ENCODE data around the gene KIAA1210. TPM values are rescaled to one million over a fixed set of nuclear protein-coding genes. Genes with fewer than 3 reads are reported as not detected.

Gene KIAA1210
- total RNA-seq, 1 experiment from 2014 or later, result not detected

DNA sequence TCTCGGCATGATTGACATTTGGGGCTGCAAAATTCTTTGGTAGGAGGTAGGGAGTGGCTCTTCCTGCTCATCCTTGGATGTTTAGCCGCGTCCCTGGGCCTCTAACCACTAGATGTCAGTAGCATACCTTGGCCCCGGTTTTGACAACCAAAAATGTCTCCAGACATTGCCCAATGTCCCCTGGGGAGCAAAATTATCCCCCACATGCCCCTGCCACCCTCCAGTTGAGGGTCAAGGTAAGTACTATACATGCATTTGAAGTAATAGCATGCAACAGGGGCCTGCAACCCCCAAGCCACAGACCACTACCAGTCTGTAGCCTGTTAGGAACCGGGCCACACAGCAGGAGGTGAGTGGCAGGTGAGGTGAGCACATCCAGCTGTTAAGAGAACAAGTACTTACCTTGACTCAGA, 17.6 kb upstream of the KIAA1210 start:
- TF ChIP-seq, protein P1, sequence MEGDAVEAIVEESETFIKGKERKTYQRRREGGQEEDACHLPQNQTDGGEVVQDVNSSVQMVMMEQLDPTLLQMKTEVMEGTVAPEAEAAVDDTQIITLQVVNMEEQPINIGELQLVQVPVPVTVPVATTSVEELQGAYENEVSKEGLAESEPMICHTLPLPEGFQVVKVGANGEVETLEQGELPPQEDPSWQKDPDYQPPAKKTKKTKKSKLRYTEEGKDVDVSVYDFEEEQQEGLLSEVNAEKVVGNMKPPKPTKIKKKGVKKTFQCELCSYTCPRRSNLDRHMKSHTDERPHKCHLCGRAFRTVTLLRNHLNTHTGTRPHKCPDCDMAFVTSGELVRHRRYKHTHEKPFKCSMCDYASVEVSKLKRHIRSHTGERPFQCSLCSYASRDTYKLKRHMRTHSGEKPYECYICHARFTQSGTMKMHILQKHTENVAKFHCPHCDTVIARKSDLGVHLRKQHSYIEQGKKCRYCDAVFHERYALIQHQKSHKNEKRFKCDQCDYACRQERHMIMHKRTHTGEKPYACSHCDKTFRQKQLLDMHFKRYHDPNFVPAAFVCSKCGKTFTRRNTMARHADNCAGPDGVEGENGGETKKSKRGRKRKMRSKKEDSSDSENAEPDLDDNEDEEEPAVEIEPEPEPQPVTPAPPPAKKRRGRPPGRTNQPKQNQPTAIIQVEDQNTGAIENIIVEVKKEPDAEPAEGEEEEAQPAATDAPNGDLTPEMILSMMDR (IDR thresholded peaks at IDR 0.05), result peak; percentile 77
- TF ChIP-seq SIN3A (IDR thresholded peaks at IDR 0.05; ENCODE audit: borderline replicate concordance, insufficient read depth, low read depth, low read length), result no peak
- ATAC-seq, result peak; percentile 72
- in situ Hi-C loops (cut with HindIII; ENCODE audit: low pct_unique_long_range_greater_than_20kb, low sequenced_read_pairs), result no loop called here
- DNase-seq (ENCODE audit: low read depth, low spot score), result no peak
- intact Hi-C loops (cut with micrococcal nuclease; ENCODE audit: unreplicated experiment), result loop anchor here (2.0 kb wide), 1 partner anchor 74 kb away; no protein-coding TSS in a partner anchor
- H3K27me3 ChIP-seq (ENCODE audit: control insufficient read depth, insufficient read depth, low read length), result no peaks in the 10 kb centered on the region; the same call in none of the 2 replicates
- H3K4me3 ChIP-seq (ENCODE audit: low read depth in 2 of 2, low read length in 2 of 2), result no peak overlapping the region
- no peaks in the 10 kb centered on the region for H3K9me3 ChIP-seq (ENCODE audit: control insufficient read depth, insufficient read depth, low read depth, low read length)
- BruUV-seq (replicated peaks), result no TSS peak
- no peak overlapping the region for H3K27ac ChIP-seq (ENCODE audit: low read length)
- no peaks in the 10 kb centered on the region for H3K36me3 ChIP-seq (ENCODE audit: control insufficient read depth, insufficient read depth, low read length)
- H3K4me1 ChIP-seq (ENCODE audit: control insufficient read depth, insufficient read depth, low read length), result no peaks in the 10 kb centered on the region
- POLR2A ChIA-PET, result no interaction called here
- CTCF ChIA-PET, result no interaction called here

DNA sequence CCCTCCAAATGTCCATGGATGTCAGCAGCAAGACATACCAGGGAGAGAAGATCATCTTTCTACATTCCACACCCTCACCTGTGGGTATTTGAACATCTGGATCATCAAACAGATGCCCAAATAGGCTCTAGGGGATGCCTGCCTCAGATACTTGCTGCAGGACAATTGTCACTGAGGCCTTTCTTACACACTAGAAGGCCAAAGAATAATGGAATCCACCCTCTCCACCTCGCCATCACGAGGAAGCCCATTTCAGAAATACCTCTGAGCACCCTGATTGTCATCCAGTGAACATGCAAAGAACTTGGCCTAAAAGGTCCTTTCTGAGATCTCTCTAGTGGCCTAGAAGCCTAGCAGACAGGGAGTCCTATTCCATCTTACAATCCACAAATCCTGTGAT, 6.9 kb upstream of the KIAA1210 start:
- DNase-seq (ENCODE audit: low read depth, low spot score), result no peak
- in situ Hi-C loops (cut with HindIII; ENCODE audit: low pct_unique_long_range_greater_than_20kb, low sequenced_read_pairs) (no loop called here), intact Hi-C loops (cut with micrococcal nuclease; ENCODE audit: unreplicated experiment) (no loop called here)
- TF ChIP-seq, protein P1 (IDR thresholded peaks at IDR 0.05), result no peak
- TF ChIP-seq SIN3A (IDR thresholded peaks at IDR 0.05; ENCODE audit: borderline replicate concordance, insufficient read depth, low read depth, low read length), result no peak
- TF ChIP-seq, protein P2, sequence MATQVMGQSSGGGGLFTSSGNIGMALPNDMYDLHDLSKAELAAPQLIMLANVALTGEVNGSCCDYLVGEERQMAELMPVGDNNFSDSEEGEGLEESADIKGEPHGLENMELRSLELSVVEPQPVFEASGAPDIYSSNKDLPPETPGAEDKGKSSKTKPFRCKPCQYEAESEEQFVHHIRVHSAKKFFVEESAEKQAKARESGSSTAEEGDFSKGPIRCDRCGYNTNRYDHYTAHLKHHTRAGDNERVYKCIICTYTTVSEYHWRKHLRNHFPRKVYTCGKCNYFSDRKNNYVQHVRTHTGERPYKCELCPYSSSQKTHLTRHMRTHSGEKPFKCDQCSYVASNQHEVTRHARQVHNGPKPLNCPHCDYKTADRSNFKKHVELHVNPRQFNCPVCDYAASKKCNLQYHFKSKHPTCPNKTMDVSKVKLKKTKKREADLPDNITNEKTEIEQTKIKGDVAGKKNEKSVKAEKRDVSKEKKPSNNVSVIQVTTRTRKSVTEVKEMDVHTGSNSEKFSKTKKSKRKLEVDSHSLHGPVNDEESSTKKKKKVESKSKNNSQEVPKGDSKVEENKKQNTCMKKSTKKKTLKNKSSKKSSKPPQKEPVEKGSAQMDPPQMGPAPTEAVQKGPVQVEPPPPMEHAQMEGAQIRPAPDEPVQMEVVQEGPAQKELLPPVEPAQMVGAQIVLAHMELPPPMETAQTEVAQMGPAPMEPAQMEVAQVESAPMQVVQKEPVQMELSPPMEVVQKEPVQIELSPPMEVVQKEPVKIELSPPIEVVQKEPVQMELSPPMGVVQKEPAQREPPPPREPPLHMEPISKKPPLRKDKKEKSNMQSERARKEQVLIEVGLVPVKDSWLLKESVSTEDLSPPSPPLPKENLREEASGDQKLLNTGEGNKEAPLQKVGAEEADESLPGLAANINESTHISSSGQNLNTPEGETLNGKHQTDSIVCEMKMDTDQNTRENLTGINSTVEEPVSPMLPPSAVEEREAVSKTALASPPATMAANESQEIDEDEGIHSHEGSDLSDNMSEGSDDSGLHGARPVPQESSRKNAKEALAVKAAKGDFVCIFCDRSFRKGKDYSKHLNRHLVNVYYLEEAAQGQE (IDR thresholded peaks at IDR 0.05; ENCODE audit: insufficient read depth in 1 of 2, low read depth in 2 of 2, low read length in 1 of 2), result no peak
- TF ChIP-seq TCF7L2 (IDR thresholded peaks at IDR 0.05; ENCODE audit: low read depth, low read length), result no peak
- no peak for TF ChIP-seq POLR2AphosphoS5 (IDR thresholded peaks at IDR 0.05; ENCODE audit: low read depth, low read length)
- no peaks in the 10 kb centered on the region for H3K36me3 ChIP-seq (ENCODE audit: control insufficient read depth, insufficient read depth, low read length)
- ChIA-PET CTCF (no interaction called here), POLR2A (no interaction called here)
- no peaks in the 10 kb centered on the region for H3K9me3 ChIP-seq (ENCODE audit: control insufficient read depth, insufficient read depth, low read depth, low read length)
- H3K27ac ChIP-seq (ENCODE audit: low read length), result no peak overlapping the region
- BruUV-seq (replicated peaks), result no TSS peak
- no peaks in the 10 kb centered on the region for H3K4me1 ChIP-seq (ENCODE audit: control insufficient read depth, insufficient read depth, low read length)
- H3K4me3 ChIP-seq (ENCODE audit: low read depth in 2 of 2, low read length in 2 of 2), result no peak overlapping the region
- H3K27me3 ChIP-seq (ENCODE audit: control insufficient read depth, insufficient read depth, low read length), result peaks cover 5% of the 10 kb centered on the region; the same call in 1 of the 2 replicates
- ATAC-seq, result no peak

Data from Panc1 (cell line).